ENCODE measurements around the gene PLLP. TPM values are rescaled to one million over a fixed set of nuclear protein-coding genes. Genes with fewer than 3 reads are reported as not detected.

The PLLP gene
- polyA plus RNA-seq, 3 donors = 0.52 to 1.2 (median 0.97) TPM

GRCh38 chr16:57297856-57298255 lies 13.4 kb upstream of the PLLP start:
- H3K4me2 ChIP-seq (replicated peaks; ENCODE audit: extremely low read depth, low read length, poor library complexity, severe bottlenecking) = no peak overlapping the region

GRCh38 chr16:57289391-57290257 lies 5.2 kb upstream of the PLLP start:
- Histone ChIP-seq H3K4me2 (replicated peaks; ENCODE audit: extremely low read depth, low read length, poor library complexity, severe bottlenecking) (no peak overlapping the region), H4K20me1 (ENCODE audit: insufficient read depth, low read length) (no peaks in the 10 kb centered on the region), H3K9ac (ENCODE audit: insufficient read depth, low read length, poor library complexity, severe bottlenecking) (no peak overlapping the region), H3K4me3 (replicated peaks in 1 of 3; ENCODE audit: low read depth in 2 of 3, low read length in 3 of 3) (no peak overlapping the region), H3K36me3 (replicated peaks in 1 of 2; ENCODE audit: control insufficient read depth in 1 of 2, insufficient read depth in 2 of 2, low read length in 2 of 2) (no peaks in the 10 kb centered on the region), H3K4me1 (ENCODE audit: control insufficient read depth in 1 of 2, insufficient read depth in 2 of 2, low read length in 2 of 2) (peaks cover 6 to 7% of the 10 kb centered on the region in 2 donors), H3K9me3 (replicated peaks in 1 of 2; ENCODE audit: control insufficient read depth in 1 of 2, insufficient read depth in 1 of 2, low read length in 2 of 2) (no peaks in the 10 kb centered on the region), H2AFZ (ENCODE audit: insufficient read depth, low read depth, low read length, poor library complexity, severe bottlenecking) (no peak overlapping the region), H3K79me2 (ENCODE audit: insufficient read depth, low read length) (no peaks in the 10 kb centered on the region), H3K27me3 (ENCODE audit: control insufficient read depth in 2 of 2, insufficient read depth in 2 of 2, low read length in 2 of 2) (peaks cover 8 to 24% of the 10 kb centered on the region in 2 donors), H3K27ac (ENCODE audit: low read depth in 1 of 2, low read length in 2 of 2) (no peak overlapping the region)
- Mint-ChIP-seq H3K27ac (no peak overlapping the region), H3K4me1 (peaks cover 7% of the 10 kb centered on the region), H3K9me3 (peaks cover 0 to 8% (median 0%) of the 10 kb centered on the region in 7 donors), H3K36me3 (peaks cover 0 to 3% of the 10 kb centered on the region in 2 donors), H3K27me3 (ENCODE audit: low read depth in 3 of 3) (peaks cover 23 to 31% (median 24%) of the 10 kb centered on the region in 3 donors), H3K4me3 (no peak overlapping the region)
- 94% methylated on average over 10 of the region's 14 CpGs for WGBS (ENCODE audit: insufficient coverage)
- intact Hi-C loops (cut with micrococcal nuclease) = no loop called here
- no peak for DNase-seq
- no peak for TF ChIP-seq CTCF (IDR thresholded peaks at IDR 0.05)

More at GRCh38 chr16:57297856-57298255, 13.4 kb upstream of the PLLP start:
- TF ChIP-seq CTCF (IDR thresholded peaks at IDR 0.05) = no peak
- H3K9me3 ChIP-seq (replicated peaks in 1 of 2; ENCODE audit: control insufficient read depth in 1 of 2, insufficient read depth in 1 of 2, low read length in 2 of 2) = no peaks in the 10 kb centered on the region
- H3K27me3 ChIP-seq (ENCODE audit: control insufficient read depth in 2 of 2, insufficient read depth in 2 of 2, low read length in 2 of 2) = no peaks in the 10 kb centered on the region
- H4K20me1 ChIP-seq (ENCODE audit: insufficient read depth, low read length) = no peaks in the 10 kb centered on the region
- peaks cover 0 to 2% (median 0%) of the 10 kb centered on the region in 7 donors for H3K9me3 Mint-ChIP-seq
- no peak overlapping the region for H3K27ac ChIP-seq (ENCODE audit: low read depth in 1 of 2, low read length in 2 of 2)
- no peak overlapping the region for H3K4me3 ChIP-seq (replicated peaks in 1 of 3; ENCODE audit: low read depth in 2 of 3, low read length in 3 of 3)
- H3K27ac Mint-ChIP-seq = no peak overlapping the region
- peak overlapping the region in 1 of 2 donors; percentile 31 for H3K4me3 Mint-ChIP-seq
- WGBS (ENCODE audit: insufficient coverage) = 81% methylated on average over 7 of the region's 13 CpGs
- no peak overlapping the region for H3K9ac ChIP-seq (ENCODE audit: insufficient read depth, low read length, poor library complexity, severe bottlenecking)
- H3K4me1 Mint-ChIP-seq = peaks cover 4% of the 10 kb centered on the region
- H3K4me1 ChIP-seq (ENCODE audit: control insufficient read depth in 1 of 2, insufficient read depth in 2 of 2, low read length in 2 of 2) = peaks cover 19 to 20% of the 10 kb centered on the region in 2 donors
- H3K36me3 ChIP-seq (replicated peaks in 1 of 2; ENCODE audit: control insufficient read depth in 1 of 2, insufficient read depth in 2 of 2, low read length in 2 of 2) = no peaks in the 10 kb centered on the region
- DNase-seq = no peak
- intact Hi-C loops (cut with micrococcal nuclease) = loop anchor here in 1 of 2 donors (5.0 kb wide), 1 partner anchor 51 kb away; the partner anchor contains the start of gene ARL2BP
- peaks cover 2 to 15% (median 3%) of the 10 kb centered on the region in 3 donors for H3K27me3 Mint-ChIP-seq (ENCODE audit: low read depth in 3 of 3)
- peak overlapping the region; percentile 10 for H2AFZ ChIP-seq (ENCODE audit: insufficient read depth, low read depth, low read length, poor library complexity, severe bottlenecking)
- H3K79me2 ChIP-seq (ENCODE audit: insufficient read depth, low read length) = no peaks in the 10 kb centered on the region
- H3K36me3 Mint-ChIP-seq = no peaks in the 10 kb centered on the region

All from CD14-positive monocyte (primary cell).